ENCODE measurements around the gene BNC2. TPM values are rescaled to one million over a fixed set of nuclear protein-coding genes. Genes with fewer than 3 reads are reported as not detected.

BNC2 gene
- total and polyA plus RNA-seq, 2 of the 4 experiments (the other 2 are of a cell fraction), result 15.5 to 45.2 TPM

- H3K4ac ChIP-seq (ENCODE audit: low read depth, low read length), result no peak overlapping the region
- intact Hi-C loops (cut with micrococcal nuclease), result no loop called here
- H4K20me1 ChIP-seq (ENCODE audit: insufficient read depth, low read length), result 0 out of 2 replicates have a peak, but pooled peaks cover 3% of the 10 kb centered on the region
- no peak overlapping the region for H2BK120ac ChIP-seq (ENCODE audit: low read depth, low read length)
- peaks cover 6% of the 10 kb centered on the region for H3K4me1 ChIP-seq (ENCODE audit: control insufficient read depth, insufficient read depth, low read length)
- in situ Hi-C loops (cut with MboI; ENCODE audit: low sequenced_read_pairs), result no loop called here
- no peak for ATAC-seq (ENCODE audit: low read depth)
- DNase-seq, result no peak
- no peak overlapping the region for H3K4me3 ChIP-seq (ENCODE audit: insufficient read depth, low read depth, low read length)
- no peak overlapping the region for H3K56ac ChIP-seq (ENCODE audit: extremely low read depth, insufficient read depth, low read length)
- H4K5ac ChIP-seq (ENCODE audit: low read depth, low read length), result no peak overlapping the region
- no peak overlapping the region for H3K4me2 ChIP-seq (ENCODE audit: low read depth, low read length)
- peaks cover 12 to 35% of the 10 kb centered on the region in 2 experiments for H3K79me1 ChIP-seq (ENCODE audit: low read depth in 1 of 2, low read length in 2 of 2)
- WGBS, 2 experiments (ENCODE audit: extremely low coverage in 2 of 2, insufficient read length in 1 of 2), result no CpG with 5 or more reads among the region's 3 CpGs
- no peak overlapping the region for H3K14ac ChIP-seq (replicated peaks; ENCODE audit: low read depth, low read length)
- H2BK15ac ChIP-seq (ENCODE audit: low read depth, low read length), result no peak overlapping the region
- H3K23ac ChIP-seq (ENCODE audit: low read depth, low read length), result no peak overlapping the region
- H3K27ac ChIP-seq (ENCODE audit: insufficient read depth, low read length), result no peak overlapping the region
- H3K9me3 ChIP-seq (ENCODE audit: control insufficient read depth, insufficient read depth, low read length), result no peaks in the 10 kb centered on the region
- H4K8ac ChIP-seq (ENCODE audit: low read depth in 2 of 2, low read length in 2 of 2), result no peak overlapping the region
- H3K9ac ChIP-seq (ENCODE audit: low read depth, low read length), result no peak overlapping the region
- H3K18ac ChIP-seq (ENCODE audit: low read depth, low read length), result no peak overlapping the region
- CTCF ChIA-PET, result no interaction called here
- peaks cover 2% of the 10 kb centered on the region for H3K9me1 ChIP-seq (ENCODE audit: insufficient read depth, low read length)
- no peak overlapping the region for H4K91ac ChIP-seq (ENCODE audit: insufficient read depth, low read depth, low read length)
- POLR2A ChIA-PET (ENCODE audit: unreplicated experiment), result no interaction called here
- dilution Hi-C loops (cut with HindIII; ENCODE audit: low sequenced_read_pairs, unreplicated experiment), result no loop called here
- H2BK5ac ChIP-seq (ENCODE audit: low read depth, low read length, poor library complexity, severe bottlenecking), result no peak overlapping the region
- H3K27me3 ChIP-seq (ENCODE audit: control insufficient read depth, insufficient read depth, low read length), result no peaks in the 10 kb centered on the region
- H2AK9ac ChIP-seq (replicated peaks; ENCODE audit: low read depth, low read length, poor library complexity), result no peak overlapping the region
- no peak overlapping the region for H2AK5ac ChIP-seq (ENCODE audit: low read depth, low read length)
- H2AFZ ChIP-seq (replicated peaks; ENCODE audit: low read length, poor library complexity), result no peak overlapping the region
- peaks cover 5% of the 10 kb centered on the region; the same call in 1 of the 2 replicates for H3K36me3 ChIP-seq (ENCODE audit: control insufficient read depth, insufficient read depth, low read length)
- TF ChIP-seq MAZ (IDR thresholded peaks at IDR 0.05; ENCODE audit: borderline replicate concordance, low read depth, low read length), result no peak
- TF ChIP-seq RAD21 (IDR thresholded peaks at IDR 0.05; ENCODE audit: low read length), result no peak
- no peak for TF ChIP-seq BHLHE40 (IDR thresholded peaks at IDR 0.05; ENCODE audit: low read depth, low read length)
- no peak for TF ChIP-seq RFX5 (IDR thresholded peaks at IDR 0.05; ENCODE audit: low read depth, low read length)
- TF ChIP-seq, protein P1, sequence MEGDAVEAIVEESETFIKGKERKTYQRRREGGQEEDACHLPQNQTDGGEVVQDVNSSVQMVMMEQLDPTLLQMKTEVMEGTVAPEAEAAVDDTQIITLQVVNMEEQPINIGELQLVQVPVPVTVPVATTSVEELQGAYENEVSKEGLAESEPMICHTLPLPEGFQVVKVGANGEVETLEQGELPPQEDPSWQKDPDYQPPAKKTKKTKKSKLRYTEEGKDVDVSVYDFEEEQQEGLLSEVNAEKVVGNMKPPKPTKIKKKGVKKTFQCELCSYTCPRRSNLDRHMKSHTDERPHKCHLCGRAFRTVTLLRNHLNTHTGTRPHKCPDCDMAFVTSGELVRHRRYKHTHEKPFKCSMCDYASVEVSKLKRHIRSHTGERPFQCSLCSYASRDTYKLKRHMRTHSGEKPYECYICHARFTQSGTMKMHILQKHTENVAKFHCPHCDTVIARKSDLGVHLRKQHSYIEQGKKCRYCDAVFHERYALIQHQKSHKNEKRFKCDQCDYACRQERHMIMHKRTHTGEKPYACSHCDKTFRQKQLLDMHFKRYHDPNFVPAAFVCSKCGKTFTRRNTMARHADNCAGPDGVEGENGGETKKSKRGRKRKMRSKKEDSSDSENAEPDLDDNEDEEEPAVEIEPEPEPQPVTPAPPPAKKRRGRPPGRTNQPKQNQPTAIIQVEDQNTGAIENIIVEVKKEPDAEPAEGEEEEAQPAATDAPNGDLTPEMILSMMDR (conservative IDR thresholded peaks at IDR 0.05; ENCODE audit: low read depth, low read length), result no peak
- TF ChIP-seq SMC3 (IDR thresholded peaks at IDR 0.05; ENCODE audit: low read depth, low read length), result no peak
- no TSS peak for BruUV-seq (replicated peaks)
- H2BK20ac ChIP-seq (ENCODE audit: low read depth, low read length), result no peak overlapping the region
These were observed 324.8 kb downstream of the BNC2 start for GRCh38 chr9:16545639-16546038.
